ENCODE results near the gene FAXDC2. TPM values are rescaled to one million over a fixed set of nuclear protein-coding genes. Genes with fewer than 3 reads are reported as not detected.

Gene FAXDC2
- total and polyA plus RNA-seq, 10 of the 15 experiments (the other 5 are each of a cell fraction or from before 2014, with no cell fraction given) = 0.13 to 1.8 (median 0.35) TPM

GRCh38 chr5:154818471-154819116 is 31.8 kb downstream of the FAXDC2 start:
- Histone ChIP-seq H2AFZ (ENCODE audit: control insufficient read depth, low read depth, low read length) (no peak overlapping the region), H3K27me3 (replicated peaks in 1 of 2; ENCODE audit: control insufficient read depth in 2 of 2, insufficient read depth in 2 of 2, low read length in 1 of 2) (no peaks in the 10 kb centered on the region), H3K36me3 (ENCODE audit: control insufficient read depth in 2 of 2, insufficient read depth in 2 of 2, low read length in 1 of 2) (peaks cover 21 to 39% of the 10 kb centered on the region in 2 experiments), H3K4me3 (no peak overlapping the region), H3K4me2 (ENCODE audit: control insufficient read depth, insufficient read depth) (no peak overlapping the region), H3K9ac (ENCODE audit: control insufficient read depth, insufficient read depth, low read length) (no peak overlapping the region), H3K4me1 (ENCODE audit: control insufficient read depth, insufficient read depth, low read length) (no peaks in the 10 kb centered on the region), H3K27ac (ENCODE audit: control insufficient read depth, insufficient read depth) (no peak overlapping the region), H3K9me3 (replicated peaks; ENCODE audit: control insufficient read depth, insufficient read depth, low read length) (no peaks in the 10 kb centered on the region), H4K20me1 (ENCODE audit: control insufficient read depth, insufficient read depth) (no peaks in the 10 kb centered on the region), H3K79me2 (ENCODE audit: control insufficient read depth, insufficient read depth, low read length) (no peaks in the 10 kb centered on the region)
- in situ Hi-C loops (cut with MboI) = loop anchor here (5.0 kb wide), 1 partner anchor 34 kb away; the partner anchor contains the start of gene FAXDC2
- POLR2A ChIA-PET = no interaction called here
- TF ChIP-seq CBX3 (IDR thresholded peaks at IDR 0.05; ENCODE audit: borderline replicate concordance, low read depth) = no peak
- no peak for TF ChIP-seq SIN3A (IDR thresholded peaks at IDR 0.05; ENCODE audit: low read depth, low read length)
- TF ChIP-seq, protein P1, sequence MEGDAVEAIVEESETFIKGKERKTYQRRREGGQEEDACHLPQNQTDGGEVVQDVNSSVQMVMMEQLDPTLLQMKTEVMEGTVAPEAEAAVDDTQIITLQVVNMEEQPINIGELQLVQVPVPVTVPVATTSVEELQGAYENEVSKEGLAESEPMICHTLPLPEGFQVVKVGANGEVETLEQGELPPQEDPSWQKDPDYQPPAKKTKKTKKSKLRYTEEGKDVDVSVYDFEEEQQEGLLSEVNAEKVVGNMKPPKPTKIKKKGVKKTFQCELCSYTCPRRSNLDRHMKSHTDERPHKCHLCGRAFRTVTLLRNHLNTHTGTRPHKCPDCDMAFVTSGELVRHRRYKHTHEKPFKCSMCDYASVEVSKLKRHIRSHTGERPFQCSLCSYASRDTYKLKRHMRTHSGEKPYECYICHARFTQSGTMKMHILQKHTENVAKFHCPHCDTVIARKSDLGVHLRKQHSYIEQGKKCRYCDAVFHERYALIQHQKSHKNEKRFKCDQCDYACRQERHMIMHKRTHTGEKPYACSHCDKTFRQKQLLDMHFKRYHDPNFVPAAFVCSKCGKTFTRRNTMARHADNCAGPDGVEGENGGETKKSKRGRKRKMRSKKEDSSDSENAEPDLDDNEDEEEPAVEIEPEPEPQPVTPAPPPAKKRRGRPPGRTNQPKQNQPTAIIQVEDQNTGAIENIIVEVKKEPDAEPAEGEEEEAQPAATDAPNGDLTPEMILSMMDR (IDR thresholded peaks at IDR 0.05 in 2 of 3, conservative IDR thresholded peaks at IDR 0.05 in 1 of 3; ENCODE audit: control insufficient read depth in 2 of 3, extremely low read depth in 1 of 3, insufficient read depth in 1 of 3, low read depth in 3 of 3, low read length in 3 of 3) = no peak
- TF ChIP-seq, protein P2, sequence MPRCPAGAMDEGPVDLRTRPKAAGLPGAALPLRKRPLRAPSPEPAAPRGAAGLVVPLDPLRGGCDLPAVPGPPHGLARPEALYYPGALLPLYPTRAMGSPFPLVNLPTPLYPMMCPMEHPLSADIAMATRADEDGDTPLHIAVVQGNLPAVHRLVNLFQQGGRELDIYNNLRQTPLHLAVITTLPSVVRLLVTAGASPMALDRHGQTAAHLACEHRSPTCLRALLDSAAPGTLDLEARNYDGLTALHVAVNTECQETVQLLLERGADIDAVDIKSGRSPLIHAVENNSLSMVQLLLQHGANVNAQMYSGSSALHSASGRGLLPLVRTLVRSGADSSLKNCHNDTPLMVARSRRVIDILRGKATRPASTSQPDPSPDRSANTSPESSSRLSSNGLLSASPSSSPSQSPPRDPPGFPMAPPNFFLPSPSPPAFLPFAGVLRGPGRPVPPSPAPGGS (IDR thresholded peaks at IDR 0.05; ENCODE audit: borderline replicate concordance, insufficient read depth, low read depth, low read length, poor library complexity, severe bottlenecking) = no peak
- no peak for TF ChIP-seq FOXM1 (IDR thresholded peaks at IDR 0.05; ENCODE audit: low read depth, low read length)
- no peak for DNase-seq (ENCODE audit: low read depth, low spot score)
- RAD21 ChIA-PET (ENCODE audit: unreplicated experiment) = no interaction called here
- intact Hi-C loops (cut with micrococcal nuclease; ENCODE audit: unreplicated experiment) = no loop called here
- 95% methylated on average over 2 of the region's 2 CpGs for WGBS (ENCODE audit: insufficient coverage, insufficient replicate concordance, low lambda C conversion rate, missing lambda C conversion rate)
- ATAC-seq = no peak
- SMC1A ChIA-PET (ENCODE audit: uncharacterized antibody, unreplicated experiment) = interaction anchor here (0.8 kb wide), 1 partner anchor 9 kb away, joined by 3 read pairs; no protein-coding TSS in a partner anchor
- FAIRE-seq = no peak
- no TSS peak for BruUV-seq (replicated peaks)
- CTCF ChIA-PET = no interaction called here
